H1 (cell line): ENCODE results near the gene TRPV4. TPM values are rescaled to one million over a fixed set of nuclear protein-coding genes. Genes with fewer than 3 reads are reported as not detected.

Experiments used
- CTCF ChIA-PET: fragments of 300-600 bp; sonication (Branson Sonifier 250); formaldehyde crosslinking; loops from one replicate; lab custom pipeline; 2021; ENCODE audit not compliant: partially characterized antibody; lab: Charles Lee
- POLR2A ChIA-PET: fragments of 300-600 bp; sonication (Branson Sonifier 250); formaldehyde crosslinking; loops from one replicate; lab custom pipeline; 2021; ENCODE audit warnings: inconsistent platforms; ENCODE audit not compliant: partially characterized antibody; lab: Charles Lee
- DNase-seq, 2 experiments: peaks; one replicate each; pipeline versions ENCODE4 v3.0.0 to v3.0.0-alpha.2; 2010 to 2022; ENCODE audit warnings: low spot score in 2 of 2, low read depth in 1 of 2, mixed read lengths in 1 of 2
- FAIRE-seq: peaks from 2 replicates; lab custom pipeline; 2011; peaks lifted over from hg19 to GRCh38; lab: Jason Lieb, UNC
- H2AFZ ChIP-seq: 2 replicates; pipeline ENCODE4 v1.8.1; 2012; ENCODE audit warnings: low read length, inconsistent platforms
- H2AK5ac ChIP-seq: 2 replicates; pipeline ENCODE4 v1.6.1; 2013; ENCODE audit warnings: low read depth, low read length
- H2BK120ac ChIP-seq: replicated peaks from 2 replicates; pipeline ENCODE3; 2013; ENCODE audit warnings: low read depth, low read length, inconsistent platforms
- H2BK12ac ChIP-seq: 2 replicates; pipeline ENCODE4 v1.6.1; 2013; ENCODE audit warnings: low read depth, low read length
- H2BK15ac ChIP-seq: 2 replicates; pipeline ENCODE4 v1.6.1; 2013; ENCODE audit warnings: low read length
- H2BK20ac ChIP-seq: 2 replicates; pipeline ENCODE4 v1.6.1; 2013; ENCODE audit warnings: low read length
- H2BK5ac ChIP-seq: 2 replicates; pipeline ENCODE4 v1.6.1; 2013; ENCODE audit warnings: low read depth, low read length
- H3K14ac ChIP-seq: 2 replicates; pipeline ENCODE4 v1.6.1; 2013; ENCODE audit warnings: inconsistent platforms; ENCODE audit not compliant: insufficient read length
- H3K18ac ChIP-seq: 2 replicates; pipeline ENCODE4 v1.6.1; 2013; ENCODE audit warnings: low read length; ENCODE audit errors: extremely low read depth
- H3K23ac ChIP-seq: 2 replicates; pipeline ENCODE4 v1.6.1; 2013; ENCODE audit warnings: inconsistent platforms; ENCODE audit not compliant: insufficient read length
- H3K23me2 ChIP-seq: 2 replicates; pipeline ENCODE4 v1.6.1; 2013; ENCODE audit warnings: low read depth, low read length
- H3K27ac ChIP-seq: 2 replicates; pipeline ENCODE4 v1.6.1; 2011; ENCODE audit warnings: low read depth, low read length, inconsistent platforms
- H3K27me3 ChIP-seq, 4 experiments: replicated peaks in 1 of 4; 1 replicate in 1 of 4; 2 replicates in 3 of 4; pipeline versions ENCODE4 v1.6.1 to v1.8.1; 2011 to 2013; ENCODE audit warnings: low read length in 3 of 4, mild to moderate bottlenecking in 3 of 4, inconsistent platforms in 2 of 4, mixed read lengths in 2 of 4, moderate library complexity in 1 of 4; ENCODE audit not compliant: control insufficient read depth in 3 of 4, insufficient read depth in 3 of 4; ENCODE audit errors: extremely low read depth in 1 of 4
- H3K36me3 ChIP-seq, 4 experiments: 2 replicates each; pipeline versions ENCODE4 v1.6.1 to v1.8.1; 2011 to 2013; ENCODE audit warnings: mild to moderate bottlenecking in 4 of 4, low read length in 3 of 4, moderate library complexity in 2 of 4, control low read depth in 1 of 4, inconsistent platforms in 1 of 4; ENCODE audit not compliant: insufficient read depth in 4 of 4, control insufficient read depth in 2 of 4
- H3K4ac ChIP-seq: replicated peaks from 2 replicates; pipeline ENCODE3; 2013; ENCODE audit warnings: low read length, low read depth, mixed read lengths, inconsistent platforms; ENCODE audit not compliant: insufficient read length
- H3K4me1 ChIP-seq, 4 experiments: replicated peaks in 1 of 4; 1 replicate in 1 of 4; 2 replicates in 3 of 4; pipeline versions ENCODE4 v1.6.1 to v1.8.1; 2011 to 2013; ENCODE audit warnings: low read length in 3 of 4, inconsistent platforms in 2 of 4, mixed read lengths in 1 of 4; ENCODE audit not compliant: insufficient read depth in 4 of 4, control insufficient read depth in 3 of 4
- H3K4me2 ChIP-seq, 2 experiments: 2 replicates each; pipeline versions ENCODE4 v1.6.1 to v1.8.1; 2011 to 2013; ENCODE audit warnings: low read depth in 2 of 2, low read length in 2 of 2, control low read depth in 1 of 2, inconsistent platforms in 1 of 2, mild to moderate bottlenecking in 1 of 2; ENCODE audit not compliant: insufficient read depth in 1 of 2
- H3K4me3 ChIP-seq, 4 experiments: fragments of 200-600, 300-600 bp in 1 of 4; sonication (generic), shearing (Covaris generic), sonication (Bioruptor Twin) in 1 of 4; 2 replicates each; pipeline versions ENCODE4 v1.5.1 to v1.8.1; 2011 to 2016; ENCODE audit warnings: low read length in 4 of 4, low read depth in 3 of 4, control low read depth in 2 of 4, inconsistent platforms in 2 of 4, mild to moderate bottlenecking in 2 of 4, mixed read lengths in 1 of 4, moderate library complexity in 1 of 4; ENCODE audit not compliant: insufficient read depth in 2 of 4; ENCODE audit errors: extremely low read depth in 1 of 4
- H3K56ac ChIP-seq: replicated peaks from 2 replicates; pipeline ENCODE3; 2013; ENCODE audit warnings: low read depth, mild to moderate bottlenecking, mixed read lengths, low read length, inconsistent platforms; ENCODE audit not compliant: insufficient read length
- H3K79me1 ChIP-seq: 2 replicates; pipeline ENCODE4 v1.6.1; 2013; ENCODE audit warnings: low read depth, low read length, control low read depth
- H3K79me2 ChIP-seq, 2 experiments: 2 replicates each; pipeline versions ENCODE4 v1.6.1 to v1.8.1; 2012 to 2013; ENCODE audit warnings: low read length in 2 of 2, mild to moderate bottlenecking in 2 of 2, inconsistent platforms in 1 of 2; ENCODE audit not compliant: insufficient read depth in 2 of 2, control insufficient read depth in 1 of 2
- H3K9ac ChIP-seq, 4 experiments: replicated peaks in 1 of 4; 1 replicate in 1 of 4; 2 replicates in 3 of 4; pipeline versions ENCODE4 v1.6.1 to v1.8.1; 2011 to 2013; ENCODE audit warnings: low read depth in 3 of 4, low read length in 3 of 4, control low read depth in 2 of 4, mild to moderate bottlenecking in 2 of 4, moderate library complexity in 2 of 4, inconsistent platforms in 1 of 4; ENCODE audit errors: extremely low read depth in 1 of 4
- H3K9me3 ChIP-seq, 2 experiments: 2 replicates each; pipeline versions ENCODE4 v1.6.1 to v1.8.1; 2012 to 2013; ENCODE audit warnings: mild to moderate bottlenecking in 2 of 2, moderate library complexity in 2 of 2, control low read depth in 1 of 2, inconsistent platforms in 1 of 2, low read depth in 1 of 2, low read length in 1 of 2, mixed read lengths in 1 of 2; ENCODE audit not compliant: insufficient read depth in 2 of 2
- H4K20me1 ChIP-seq, 2 experiments: replicated peaks in 1 of 2; 2 replicates each; pipeline versions ENCODE3 to v1.8.1; 2011 to 2013; ENCODE audit warnings: inconsistent platforms in 2 of 2, low read length in 2 of 2, mild to moderate bottlenecking in 1 of 2; ENCODE audit not compliant: insufficient read depth in 2 of 2, control insufficient read depth in 1 of 2
- H4K5ac ChIP-seq: 2 replicates; pipeline ENCODE4 v1.6.1; 2013; ENCODE audit warnings: low read length, low read depth, mixed read lengths, inconsistent platforms; ENCODE audit not compliant: insufficient read length
- H4K8ac ChIP-seq: 2 replicates; pipeline ENCODE4 v1.8.0; 2013; ENCODE audit warnings: mild to moderate bottlenecking, moderate library complexity, low read length, inconsistent platforms; ENCODE audit not compliant: insufficient read depth; ENCODE audit errors: extremely low read depth
- H4K91ac ChIP-seq: replicated peaks from 2 replicates; pipeline ENCODE3; 2013; ENCODE audit warnings: low read length, mixed read lengths, inconsistent platforms; ENCODE audit not compliant: insufficient read length
- SAP30 ChIP-seq: fragments of 300-600 bp; sonication (generic); IDR thresholded peaks from 2 replicates; pipeline ENCODE4 v1.7.1; 2012; ENCODE audit warnings: low read length, moderate library complexity, mild to moderate bottlenecking, inconsistent platforms; ENCODE audit not compliant: insufficient read depth, insufficient replicate concordance
- WGBS, 2 experiments: shearing (Covaris generic) in 1 of 2; methylation state at CpG; one replicate each; pipeline versions ENCODE4 v1.1.6 to v1.1.7; 2013 to 2015; ENCODE audit warnings: low lambda C conversion rate in 2 of 2, mixed read lengths in 2 of 2, inconsistent platforms in 1 of 2, low coverage in 1 of 2, missing lambda C conversion rate in 1 of 2; ENCODE audit not compliant: insufficient replicate concordance in 2 of 2, insufficient coverage in 1 of 2, insufficient read length in 1 of 2; ENCODE audit errors: extremely low coverage in 1 of 2, missing lambda C conversion rate in 1 of 2; 5-methylcytosine and 5-hydroxymethylcytosine counted together
- polyA plus RNA-seq, 7 experiments: library from polyadenylated mRNA; depleted of rRNA in 3 of 7; stranded (reverse) in 5 of 7; unstranded in 2 of 7; fragments of >200 nt in 5 of 7; fragments of 200-250 nt in 2 of 7; gene quantifications; 1 replicate in 5 of 7; 2 replicates in 1 of 7; 4 replicates in 1 of 7; pipeline versions ENCODE4 v1.2.1 to v1.2.3, GENCODE V29; 2011 to 2013; ENCODE audit warnings: missing spikeins in 2 of 7, mixed read lengths in 2 of 7
- total RNA-seq: library from RNA; stranded (reverse); fragmentation: NEBNext Ultra II Directional; extraction: Animal tissue kit (Norgen Biotek cat#: 25700); gene quantifications from 2 replicates; pipeline ENCODE4 v1.2.1, GENCODE V29; 2021

Gene TRPV4
- total and polyA plus RNA-seq, 2 of the 8 experiments (the other 6 are each of a cell fraction or from before 2014, with no cell fraction given): 2.1 to 6.2 TPM

DNA sequence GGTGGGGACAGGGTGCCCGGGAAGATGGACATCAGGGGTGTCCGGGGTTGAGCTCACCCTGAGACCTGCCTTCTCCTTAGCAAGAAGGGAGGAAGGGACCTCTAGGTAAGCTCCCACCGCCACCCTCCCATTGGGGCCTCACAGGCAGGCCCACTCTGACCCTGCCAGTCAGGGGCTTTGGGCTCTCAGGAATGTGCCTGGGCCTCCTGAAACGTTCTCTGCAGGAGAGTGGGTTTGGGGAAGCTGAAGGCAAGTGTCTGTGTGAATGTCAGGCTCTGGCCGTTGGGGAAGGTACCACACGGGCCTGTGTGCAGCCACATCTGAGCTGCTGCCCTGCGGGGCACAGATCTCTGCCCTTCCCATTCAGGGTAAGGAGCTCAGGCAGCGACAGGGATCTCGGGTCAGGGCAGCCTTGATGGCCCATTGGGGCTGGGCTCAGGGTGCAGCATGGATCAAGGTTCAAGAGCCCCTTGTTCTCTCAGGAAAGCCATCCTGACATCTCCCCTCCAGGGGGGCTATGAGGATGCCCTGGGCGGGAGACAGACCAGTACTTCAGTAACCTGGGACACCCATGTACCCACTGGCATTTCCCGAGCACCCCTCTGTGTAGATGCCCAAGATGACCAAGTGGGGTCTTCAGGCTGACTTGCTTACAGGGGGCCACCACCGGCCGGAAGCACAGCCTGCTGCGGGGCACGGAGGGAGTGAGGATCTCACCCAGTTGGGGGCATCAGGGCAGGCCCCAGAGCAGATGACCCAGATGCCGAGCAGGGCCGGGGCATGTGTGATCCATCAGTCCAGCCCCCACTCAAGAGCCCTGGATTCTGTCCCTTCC, 89.9 kb downstream of the TRPV4 start:
- Histone ChIP-seq H4K20me1 (no peaks in the 10 kb centered on the region), H2AK5ac (no peak overlapping the region), H2BK20ac (no peak overlapping the region), H3K9ac (no peak overlapping the region), H2BK5ac (no peak overlapping the region), H4K8ac (no peak overlapping the region), H3K4me1 (no peaks in the 10 kb centered on the region), H4K5ac (no peak overlapping the region), H3K56ac (no peak overlapping the region), H3K27ac (no peak overlapping the region), H3K4me2 (no peak overlapping the region), H3K18ac (no peak overlapping the region), H3K9me3 (no peaks in the 10 kb centered on the region), H2BK120ac (no peak overlapping the region), H2BK12ac (peak overlapping the region; percentile 39; the same call in 1 of the 2 replicates), H3K4ac (no peak overlapping the region), H4K91ac (no peak overlapping the region), H3K14ac (no peak overlapping the region), H3K79me1 (no peaks in the 10 kb centered on the region), H3K4me3 (no peak overlapping the region), H3K27me3 (no peaks in the 10 kb centered on the region), H3K79me2 (no peaks in the 10 kb centered on the region), H3K23me2 (no peaks in the 10 kb centered on the region; the same call in 1 of the 2 replicates), H3K36me3 (no peaks in the 10 kb centered on the region), H2AFZ (no peak overlapping the region), H2BK15ac (no peak overlapping the region), H3K23ac (no peak overlapping the region)
- no peak for TF ChIP-seq SAP30
- ChIA-PET POLR2A (no interaction called here), CTCF (interaction anchor here (0.6 to 1.7 kb wide), 6 partner anchors 10 to 310 kb away, joined by 3 to 4 read pairs (median 3); no protein-coding TSS in a partner anchor)
- DNase-seq (no peak), FAIRE-seq (no peak)
- 91% methylated on average over 17 of the region's 17 CpGs; no CpG with 5 or more reads in 1 of the 2 experiments for WGBS, 2 experiments
